ENCODE measurements around the gene TRMO. TPM values are rescaled to one million over a fixed set of nuclear protein-coding genes. Genes with fewer than 3 reads are reported as not detected.

TRMO gene
- total RNA-seq, 4 donors from 2014 or later = 16.0 to 41.1 (median 20.7) TPM

DNA sequence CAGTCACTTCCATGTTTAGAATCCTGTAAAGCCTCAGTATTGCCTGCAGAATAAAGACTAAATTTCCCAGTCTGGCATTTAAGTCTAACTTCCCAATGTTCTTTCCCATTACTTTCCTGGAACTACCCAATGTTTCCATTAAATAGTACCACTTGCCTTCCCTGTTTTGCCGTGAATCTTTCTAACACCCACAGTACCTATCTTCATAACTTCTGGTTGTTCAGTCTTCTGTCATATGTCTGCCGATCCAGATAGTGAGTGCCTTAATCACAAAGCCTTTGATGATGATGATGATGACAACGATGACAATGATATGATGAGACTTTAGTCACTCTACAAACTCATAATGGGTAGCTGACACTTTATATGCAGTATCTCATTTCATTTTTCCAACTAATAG, 22.3 kb upstream of the TRMO start:
- Histone ChIP-seq H3K27ac (no peak overlapping the region), H3K27me3 (peaks cover 0 to 33% (median 0%) of the 10 kb centered on the region in 4 donors), H3K36me3 (no peaks in the 10 kb centered on the region), H3K4me3 (no peak overlapping the region), H3K4me1 (no peaks in the 10 kb centered on the region), H3K9me3 (no peaks in the 10 kb centered on the region)
- WGBS, 2 donors = 84% methylated on average over 3 of the region's 3 CpGs
- intact Hi-C loops (cut with DNase I) = no loop called here
- no peak for TF ChIP-seq POLR2A (IDR thresholded peaks at IDR 0.05)
- TF ChIP-seq, protein P1, sequence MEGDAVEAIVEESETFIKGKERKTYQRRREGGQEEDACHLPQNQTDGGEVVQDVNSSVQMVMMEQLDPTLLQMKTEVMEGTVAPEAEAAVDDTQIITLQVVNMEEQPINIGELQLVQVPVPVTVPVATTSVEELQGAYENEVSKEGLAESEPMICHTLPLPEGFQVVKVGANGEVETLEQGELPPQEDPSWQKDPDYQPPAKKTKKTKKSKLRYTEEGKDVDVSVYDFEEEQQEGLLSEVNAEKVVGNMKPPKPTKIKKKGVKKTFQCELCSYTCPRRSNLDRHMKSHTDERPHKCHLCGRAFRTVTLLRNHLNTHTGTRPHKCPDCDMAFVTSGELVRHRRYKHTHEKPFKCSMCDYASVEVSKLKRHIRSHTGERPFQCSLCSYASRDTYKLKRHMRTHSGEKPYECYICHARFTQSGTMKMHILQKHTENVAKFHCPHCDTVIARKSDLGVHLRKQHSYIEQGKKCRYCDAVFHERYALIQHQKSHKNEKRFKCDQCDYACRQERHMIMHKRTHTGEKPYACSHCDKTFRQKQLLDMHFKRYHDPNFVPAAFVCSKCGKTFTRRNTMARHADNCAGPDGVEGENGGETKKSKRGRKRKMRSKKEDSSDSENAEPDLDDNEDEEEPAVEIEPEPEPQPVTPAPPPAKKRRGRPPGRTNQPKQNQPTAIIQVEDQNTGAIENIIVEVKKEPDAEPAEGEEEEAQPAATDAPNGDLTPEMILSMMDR (IDR thresholded peaks at IDR 0.05) = no peak
- DNase-seq = no peak

DNA sequence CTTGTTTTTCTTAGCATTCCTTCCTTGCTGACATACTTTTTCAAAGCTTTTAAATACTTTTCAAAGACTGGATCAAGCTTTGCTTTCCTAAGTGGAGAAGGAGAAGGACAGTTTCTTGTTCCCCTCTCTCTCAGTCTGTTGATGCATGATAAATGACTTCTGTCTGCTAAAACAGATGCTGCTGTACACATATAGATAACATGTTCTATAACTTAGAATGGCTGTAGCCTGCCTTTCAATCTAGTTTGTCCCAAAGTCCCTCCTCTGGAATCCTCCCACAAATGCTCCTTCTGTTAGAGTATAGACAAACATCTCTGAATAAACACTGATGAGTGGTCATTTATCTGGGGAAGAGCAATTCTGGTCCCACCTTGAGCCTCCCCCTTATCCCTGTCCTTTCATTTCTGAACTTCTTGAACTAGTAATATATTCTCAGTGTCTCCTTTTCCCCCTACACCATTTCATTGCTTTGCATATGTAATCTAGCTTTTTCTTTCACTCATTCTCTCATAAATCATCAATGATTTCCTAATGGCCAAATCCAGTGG, 21.1 kb upstream of the TRMO start:
- TF ChIP-seq POLR2A (IDR thresholded peaks at IDR 0.05) = no peak
- TF ChIP-seq, protein P1 (IDR thresholded peaks at IDR 0.05) = no peak
- Histone ChIP-seq H3K27ac (no peak overlapping the region), H3K36me3 (no peaks in the 10 kb centered on the region), H3K9me3 (no peaks in the 10 kb centered on the region), H3K4me1 (no peaks in the 10 kb centered on the region), H3K27me3 (peaks cover 0 to 33% (median 0%) of the 10 kb centered on the region in 4 donors), H3K4me3 (no peak overlapping the region)
- intact Hi-C loops (cut with DNase I) = no loop called here
- no peak for DNase-seq

DNA sequence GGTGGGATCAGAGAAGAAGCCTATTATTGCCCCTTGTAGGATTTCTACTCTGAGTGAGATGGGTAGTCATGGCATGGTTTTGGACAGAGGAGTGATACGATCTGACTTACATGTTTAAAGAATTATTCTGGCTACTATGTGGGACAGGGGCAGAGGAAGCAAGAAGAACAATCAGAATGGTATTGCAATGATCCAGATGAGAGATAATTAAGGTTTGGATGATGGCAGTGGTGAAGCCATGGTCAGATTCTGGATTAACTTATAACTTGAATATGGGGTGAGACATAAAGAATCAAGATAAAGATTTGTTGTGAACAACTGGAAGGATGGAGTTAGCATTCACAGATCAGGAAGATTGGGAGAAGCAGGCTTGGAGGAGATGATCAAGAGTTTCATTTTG, 19.0 kb upstream of the TRMO start:
- H3K27me3 ChIP-seq = peaks cover 0 to 41% (median 0%) of the 10 kb centered on the region in 4 donors
- TF ChIP-seq, protein P1 (IDR thresholded peaks at IDR 0.05) = no peak
- no peak for TF ChIP-seq POLR2A (IDR thresholded peaks at IDR 0.05)
- H3K9me3 ChIP-seq = no peaks in the 10 kb centered on the region
- 92 to 94% methylated on average over 1 of the region's 1 CpG for WGBS, 2 donors
- H3K27ac ChIP-seq = no peak overlapping the region
- intact Hi-C loops (cut with DNase I) = no loop called here
- H3K36me3 ChIP-seq = no peaks in the 10 kb centered on the region
- H3K4me1 ChIP-seq = no peaks in the 10 kb centered on the region
- H3K4me3 ChIP-seq = no peak overlapping the region
- no peak for DNase-seq

DNA sequence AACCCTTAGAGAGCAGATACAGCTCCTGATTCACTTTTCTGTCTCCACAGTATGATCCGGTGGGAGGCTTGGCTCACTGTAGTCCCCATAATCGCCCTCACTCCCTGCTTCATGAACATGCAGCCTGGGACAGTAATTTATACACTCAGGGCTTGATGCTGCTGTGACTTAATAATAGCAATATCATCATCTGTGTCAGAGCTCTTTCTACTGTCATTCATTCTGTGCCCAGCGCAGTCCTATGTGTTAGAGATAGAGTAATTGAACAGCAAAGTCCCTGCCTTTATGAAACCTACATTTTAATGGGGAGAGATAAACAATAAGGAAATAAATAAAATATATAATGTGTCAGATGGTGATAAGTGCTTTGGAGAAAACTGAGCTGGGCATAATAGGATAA, 18.4 kb upstream of the TRMO start:
- DNase-seq = no peak

DNA sequence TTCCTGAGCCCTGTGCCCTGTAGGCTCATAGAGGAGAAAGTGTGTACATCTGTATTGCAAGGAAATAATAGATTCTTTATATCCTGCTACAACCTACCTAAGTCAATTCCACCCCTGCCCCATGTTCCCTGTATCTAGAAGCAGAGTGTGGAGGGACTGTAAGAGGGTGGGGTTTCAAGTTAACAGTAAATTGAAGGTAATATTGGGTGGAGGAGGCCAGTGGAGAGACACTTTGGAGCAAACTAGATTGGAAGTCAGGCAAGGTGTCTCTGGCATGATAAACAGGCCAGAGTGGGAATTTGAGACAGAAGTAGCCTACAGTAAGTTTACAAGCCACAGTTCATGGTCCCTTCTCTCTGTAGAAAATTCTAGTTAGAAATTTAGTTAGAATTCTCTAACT, 17.9 kb upstream of the TRMO start:
- TF ChIP-seq, protein P1 (IDR thresholded peaks at IDR 0.05) = no peak
- no peak for TF ChIP-seq POLR2A (IDR thresholded peaks at IDR 0.05)
- no peaks in the 10 kb centered on the region for H3K9me3 ChIP-seq
- no peak for DNase-seq
- H3K27ac ChIP-seq = no peak overlapping the region
- no peak overlapping the region for H3K4me3 ChIP-seq
- H3K4me1 ChIP-seq = no peaks in the 10 kb centered on the region
- intact Hi-C loops (cut with DNase I) = no loop called here
- H3K36me3 ChIP-seq = no peaks in the 10 kb centered on the region
- H3K27me3 ChIP-seq = peaks cover 0 to 45% (median 0%) of the 10 kb centered on the region in 4 donors

More for the DNA sequence above, 18.4 kb upstream of the TRMO start:
- H3K27me3 ChIP-seq = peaks cover 0 to 44% (median 0%) of the 10 kb centered on the region in 4 donors
- no peaks in the 10 kb centered on the region for H3K4me1 ChIP-seq
- H3K4me3 ChIP-seq = no peak overlapping the region
- TF ChIP-seq POLR2A (IDR thresholded peaks at IDR 0.05) = no peak
- TF ChIP-seq, protein P1 (IDR thresholded peaks at IDR 0.05) = no peak
- no peak overlapping the region for H3K27ac ChIP-seq
- no peaks in the 10 kb centered on the region for H3K9me3 ChIP-seq
- WGBS, 2 donors = 78 to 88% methylated on average over 3 of the region's 3 CpGs
- no peaks in the 10 kb centered on the region for H3K36me3 ChIP-seq
- intact Hi-C loops (cut with DNase I) = no loop called here
